Measurements from ENCODE around the gene OSBPL6.

DNA sequence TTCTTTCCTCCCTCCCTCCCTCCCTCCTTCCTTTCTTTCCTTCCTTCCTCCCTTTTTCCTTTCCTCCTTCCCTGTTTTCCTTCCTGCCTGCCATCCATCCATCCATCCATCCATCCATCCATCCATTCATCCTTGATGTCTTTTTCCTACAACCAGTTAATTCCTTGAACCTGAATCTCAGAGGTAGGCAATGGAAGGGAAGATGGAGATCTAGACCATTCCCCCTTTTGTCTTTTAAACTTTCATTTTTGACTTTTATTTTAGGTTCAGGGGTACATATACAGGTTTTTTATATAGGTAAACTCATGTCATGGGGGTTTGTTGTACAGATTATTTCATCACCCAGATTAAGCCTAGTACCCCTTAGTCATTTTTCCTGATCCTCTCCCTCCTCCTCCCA is 97.4 kb downstream of the OSBPL6 start:
- TF ChIP-seq POLR2A (IDR thresholded peaks at IDR 0.05; ENCODE audit: low read length), result no peak
- TF ChIP-seq GATA1 (IDR thresholded peaks at IDR 0.05; ENCODE audit: low read depth, low read length), result no peak
